Fibroblast of pulmonary artery (primary cell): Measurements from ENCODE around the gene RPS24.

ENCODE experiments used
- DNase-seq: peaks from one replicate; pipeline ENCODE4 v3.0.0-alpha.2; 2010; ENCODE audit warnings: low read depth
- H3K4me3 ChIP-seq: replicated peaks from 2 replicates; pipeline ENCODE4 v1.5.1; 2011; ENCODE audit warnings: low read depth, mild to moderate bottlenecking, control low read depth, low read length, moderate library complexity
- TF ChIP-seq, protein P1 (sequence below): IDR thresholded peaks from 2 replicates; pipeline ENCODE4 v1.5.1; 2011; ENCODE audit warnings: mild to moderate bottlenecking, control low read depth, low read length, inconsistent platforms; ENCODE audit errors: missing control alignments

The RPS24 gene

GRCh38 chr10:78042752-78043104, 9.1 kb downstream of the RPS24 start:
- TF ChIP-seq, protein P1, sequence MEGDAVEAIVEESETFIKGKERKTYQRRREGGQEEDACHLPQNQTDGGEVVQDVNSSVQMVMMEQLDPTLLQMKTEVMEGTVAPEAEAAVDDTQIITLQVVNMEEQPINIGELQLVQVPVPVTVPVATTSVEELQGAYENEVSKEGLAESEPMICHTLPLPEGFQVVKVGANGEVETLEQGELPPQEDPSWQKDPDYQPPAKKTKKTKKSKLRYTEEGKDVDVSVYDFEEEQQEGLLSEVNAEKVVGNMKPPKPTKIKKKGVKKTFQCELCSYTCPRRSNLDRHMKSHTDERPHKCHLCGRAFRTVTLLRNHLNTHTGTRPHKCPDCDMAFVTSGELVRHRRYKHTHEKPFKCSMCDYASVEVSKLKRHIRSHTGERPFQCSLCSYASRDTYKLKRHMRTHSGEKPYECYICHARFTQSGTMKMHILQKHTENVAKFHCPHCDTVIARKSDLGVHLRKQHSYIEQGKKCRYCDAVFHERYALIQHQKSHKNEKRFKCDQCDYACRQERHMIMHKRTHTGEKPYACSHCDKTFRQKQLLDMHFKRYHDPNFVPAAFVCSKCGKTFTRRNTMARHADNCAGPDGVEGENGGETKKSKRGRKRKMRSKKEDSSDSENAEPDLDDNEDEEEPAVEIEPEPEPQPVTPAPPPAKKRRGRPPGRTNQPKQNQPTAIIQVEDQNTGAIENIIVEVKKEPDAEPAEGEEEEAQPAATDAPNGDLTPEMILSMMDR: no peak
- H3K4me3 ChIP-seq: no peak overlapping the region
- DNase-seq: no peak

DNA sequence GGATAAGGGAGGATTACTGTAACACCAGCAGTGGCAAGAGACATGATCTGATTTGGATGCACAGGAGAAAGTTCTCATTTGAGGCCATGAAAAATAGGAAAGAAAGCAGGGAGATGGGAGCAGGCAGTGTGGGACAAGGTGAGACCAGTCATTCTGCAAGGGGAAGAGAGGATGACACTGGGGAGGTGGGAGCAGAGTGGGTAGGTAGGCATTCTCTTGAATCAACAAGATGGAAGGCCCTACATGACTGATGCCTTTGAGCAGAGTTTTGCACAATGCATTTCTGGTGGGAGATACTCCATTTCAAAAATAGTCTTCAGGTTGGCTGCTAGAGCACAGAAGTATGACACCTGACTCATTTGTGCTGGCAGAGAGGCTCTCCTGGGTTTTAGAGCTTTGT, 10.5 kb downstream of the RPS24 start:
- TF ChIP-seq, protein P1: no peak
- H3K4me3 ChIP-seq: no peak overlapping the region
- no peak for DNase-seq

DNA sequence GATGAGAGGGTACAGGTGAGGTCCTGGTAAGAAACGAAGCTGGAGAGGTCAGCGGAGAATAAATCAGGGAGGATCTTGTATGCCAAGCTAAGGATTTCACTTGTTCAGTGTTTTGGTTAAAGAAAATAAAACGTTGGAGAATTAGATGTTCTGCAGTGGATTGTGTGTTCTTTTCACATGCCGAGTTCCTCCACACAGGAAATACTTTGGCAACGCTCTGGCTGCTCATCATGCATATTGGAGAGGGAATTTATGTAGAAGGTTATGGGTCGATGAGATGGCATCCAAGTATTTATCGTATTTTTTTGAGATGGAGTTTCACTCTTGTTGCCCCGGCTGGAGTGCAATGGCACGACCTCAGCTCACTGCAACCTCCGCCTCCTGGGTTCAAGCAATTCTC, 11.0 kb downstream of the RPS24 start:
- no peak overlapping the region for H3K4me3 ChIP-seq
- TF ChIP-seq, protein P1: no peak
- peak; percentile 40 for DNase-seq

DNA sequence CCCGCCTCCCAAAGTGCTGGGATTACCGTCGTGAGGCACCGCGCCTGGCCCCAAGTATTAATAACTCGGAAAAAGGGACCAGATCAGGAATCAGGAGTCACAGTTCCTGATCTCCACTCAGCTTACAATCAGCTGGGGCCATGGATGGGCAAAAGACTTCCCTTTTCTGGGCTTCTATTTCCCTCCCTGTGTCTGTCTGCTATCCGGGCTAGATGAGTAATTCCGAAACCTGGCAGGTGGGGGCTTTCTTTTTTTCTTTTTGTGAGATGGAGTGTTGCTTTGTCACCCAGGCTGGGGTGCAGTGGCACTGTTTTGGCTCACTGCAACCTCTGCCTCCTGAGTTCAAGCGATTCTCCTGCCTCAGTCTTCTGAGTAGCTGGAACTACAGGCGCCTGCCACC, 11.6 kb downstream of the RPS24 start:
- no peak for DNase-seq
- no peak overlapping the region for H3K4me3 ChIP-seq
- TF ChIP-seq, protein P1: no peak

DNA sequence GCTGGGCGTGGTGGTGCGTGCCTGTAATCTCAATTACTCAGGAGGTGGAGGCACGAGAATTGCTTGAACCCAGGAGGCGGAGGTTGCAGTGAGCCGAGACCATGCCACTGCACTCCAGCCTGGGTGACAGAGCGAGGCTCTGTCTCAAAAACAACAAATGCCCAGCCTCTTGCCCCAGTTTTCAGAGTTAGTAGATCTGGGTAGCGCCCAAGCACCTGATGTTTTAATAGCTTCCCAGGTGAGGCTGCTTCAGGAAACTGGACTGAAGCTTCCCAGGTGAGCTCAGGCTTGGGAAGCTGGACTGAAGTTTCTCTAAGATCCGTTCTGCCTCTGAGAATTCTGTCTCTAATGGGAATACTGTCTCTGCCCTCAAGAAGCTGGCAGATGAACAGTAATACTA, 12.2 kb downstream of the RPS24 start:
- no peak overlapping the region for H3K4me3 ChIP-seq
- TF ChIP-seq, protein P1: no peak
- no peak for DNase-seq

GRCh38 chr10:78046711-78047269, 13.1 kb downstream of the RPS24 start:
- DNase-seq: no peak
- TF ChIP-seq, protein P1: no peak

GRCh38 chr10:78047314-78047891, 13.7 kb downstream of the RPS24 start:
- TF ChIP-seq, protein P1: peak; percentile 97
- H3K4me3 ChIP-seq: no peak overlapping the region
- peak; percentile 90 for DNase-seq

More at GRCh38 chr10:78046711-78047269, 13.1 kb downstream of the RPS24 start:
- no peak overlapping the region for H3K4me3 ChIP-seq
